ENCODE data around the gene SULT1B1.

SULT1B1 gene

GRCh38 chr4:69748173-69748572 is 12.2 kb downstream of the SULT1B1 start:
- no peaks in the 10 kb centered on the region for H3K36me3 ChIP-seq (ENCODE audit: control insufficient read depth, low read depth, low read length)
- H3K4me1 ChIP-seq (ENCODE audit: control insufficient read depth, low read depth, low read length), result no peaks in the 10 kb centered on the region
- H3K9ac ChIP-seq (ENCODE audit: low read length), result no peak overlapping the region
- no peaks in the 10 kb centered on the region for H3K9me3 ChIP-seq (ENCODE audit: control insufficient read depth, low read depth, low read length)
- H3K27me3 ChIP-seq (ENCODE audit: control insufficient read depth, insufficient read depth, low read length), result no peaks in the 10 kb centered on the region
- no peak overlapping the region for H3K4me3 ChIP-seq (ENCODE audit: low read length)
- H3K27ac ChIP-seq (ENCODE audit: low read length), result no peak overlapping the region

- Histone ChIP-seq H3K9me3 (ENCODE audit: control insufficient read depth, low read depth, low read length) (no peaks in the 10 kb centered on the region), H3K4me1 (ENCODE audit: control insufficient read depth, low read depth, low read length) (no peaks in the 10 kb centered on the region), H3K9ac (ENCODE audit: low read length) (no peak overlapping the region), H3K36me3 (ENCODE audit: control insufficient read depth, low read depth, low read length) (no peaks in the 10 kb centered on the region), H3K27me3 (ENCODE audit: control insufficient read depth, insufficient read depth, low read length) (no peaks in the 10 kb centered on the region), H3K4me3 (ENCODE audit: low read length) (no peak overlapping the region), H3K27ac (ENCODE audit: low read length) (no peak overlapping the region)
These were observed 16.3 kb downstream of the SULT1B1 start for GRCh38 chr4:69744157-69744478.

DNA sequence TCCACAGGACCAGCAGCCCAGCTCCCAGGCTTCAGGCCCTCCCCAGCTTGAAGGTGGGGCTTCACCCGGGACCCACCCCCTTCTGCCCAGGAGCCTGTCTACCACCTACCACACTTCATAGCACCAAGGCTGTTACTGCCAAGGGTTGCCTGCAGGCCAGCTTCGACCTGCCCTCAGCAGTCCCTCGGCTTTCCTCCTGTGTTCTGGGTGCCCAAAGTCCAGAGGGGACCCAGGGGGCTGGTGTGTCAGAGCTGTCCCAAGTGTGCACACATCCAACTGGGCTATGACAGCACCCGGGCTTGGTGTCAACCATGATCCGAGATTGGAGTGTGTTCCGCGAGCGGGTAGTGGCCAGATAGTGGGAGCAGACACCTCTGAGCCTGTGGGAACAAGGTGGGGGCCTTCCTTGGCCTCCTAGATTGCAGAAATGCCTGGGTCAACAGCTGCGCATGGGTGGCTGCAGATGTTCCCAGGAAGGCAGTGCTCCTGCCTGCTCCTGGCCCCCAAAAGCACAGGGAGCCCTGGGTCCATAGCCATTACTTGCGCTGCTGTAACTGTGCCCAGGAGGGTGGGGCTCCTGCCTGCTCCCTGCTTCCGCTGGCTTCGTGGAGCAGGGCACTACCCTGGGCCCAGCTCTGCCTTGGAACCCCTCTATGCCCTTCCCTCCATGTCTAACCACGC is 16.8 kb downstream of the SULT1B1 start:
- H3K9me3 ChIP-seq (ENCODE audit: control insufficient read depth, low read depth, low read length), result no peaks in the 10 kb centered on the region
- no peaks in the 10 kb centered on the region for H3K4me1 ChIP-seq (ENCODE audit: control insufficient read depth, low read depth, low read length)
- H3K27ac ChIP-seq (ENCODE audit: low read length), result no peak overlapping the region
- no peak overlapping the region for H3K9ac ChIP-seq (ENCODE audit: low read length)
- no peaks in the 10 kb centered on the region for H3K36me3 ChIP-seq (ENCODE audit: control insufficient read depth, low read depth, low read length)
- H3K4me3 ChIP-seq (ENCODE audit: low read length), result no peak overlapping the region
- H3K27me3 ChIP-seq (ENCODE audit: control insufficient read depth, insufficient read depth, low read length), result no peaks in the 10 kb centered on the region

DNA sequence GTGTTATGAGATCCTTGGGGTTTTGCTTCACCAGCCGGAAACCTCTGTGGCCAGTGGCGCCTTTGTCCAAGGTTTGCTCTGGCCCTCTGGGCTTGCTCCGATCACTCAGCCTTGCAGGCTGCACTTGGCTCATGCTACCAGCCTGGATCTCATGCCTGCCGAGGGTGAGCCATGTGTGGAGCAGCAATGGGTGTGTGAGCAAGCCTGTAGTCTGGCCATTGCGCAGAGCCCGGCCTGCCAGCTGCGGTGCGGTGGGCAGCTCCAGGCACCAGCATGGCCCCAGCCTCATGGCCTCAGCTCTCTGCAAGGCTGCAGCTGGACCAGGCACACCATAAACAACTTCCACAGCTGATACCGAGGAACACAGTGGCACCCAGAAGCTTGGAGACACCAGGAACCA is 17.8 kb downstream of the SULT1B1 start:
- no peak overlapping the region for H3K4me3 ChIP-seq (ENCODE audit: low read length)
- no peak overlapping the region for H3K27ac ChIP-seq (ENCODE audit: low read length)
- H3K4me1 ChIP-seq (ENCODE audit: control insufficient read depth, low read depth, low read length), result no peaks in the 10 kb centered on the region
- H3K9ac ChIP-seq (ENCODE audit: low read length), result no peak overlapping the region
- no peaks in the 10 kb centered on the region for H3K36me3 ChIP-seq (ENCODE audit: control insufficient read depth, low read depth, low read length)
- no peaks in the 10 kb centered on the region for H3K9me3 ChIP-seq (ENCODE audit: control insufficient read depth, low read depth, low read length)
- H3K27me3 ChIP-seq (ENCODE audit: control insufficient read depth, insufficient read depth, low read length), result no peaks in the 10 kb centered on the region

GRCh38 chr4:69738872-69739271 is 21.5 kb downstream of the SULT1B1 start:
- H3K9me3 ChIP-seq (ENCODE audit: control insufficient read depth, low read depth, low read length), result no peaks in the 10 kb centered on the region
- H3K4me3 ChIP-seq (ENCODE audit: low read length), result no peak overlapping the region
- no peak overlapping the region for H3K27ac ChIP-seq (ENCODE audit: low read length)
- H3K36me3 ChIP-seq (ENCODE audit: control insufficient read depth, low read depth, low read length), result no peaks in the 10 kb centered on the region
- no peaks in the 10 kb centered on the region for H3K4me1 ChIP-seq (ENCODE audit: control insufficient read depth, low read depth, low read length)
- no peak overlapping the region for H3K9ac ChIP-seq (ENCODE audit: low read length)
- H3K27me3 ChIP-seq (ENCODE audit: control insufficient read depth, insufficient read depth, low read length), result no peaks in the 10 kb centered on the region

- no peak overlapping the region for H3K27ac ChIP-seq (ENCODE audit: low read length)
- no peaks in the 10 kb centered on the region for H3K27me3 ChIP-seq (ENCODE audit: control insufficient read depth, insufficient read depth, low read length)
- H3K9me3 ChIP-seq (ENCODE audit: control insufficient read depth, low read depth, low read length), result no peaks in the 10 kb centered on the region
- no peaks in the 10 kb centered on the region for H3K4me1 ChIP-seq (ENCODE audit: control insufficient read depth, low read depth, low read length)
- H3K4me3 ChIP-seq (ENCODE audit: low read length), result no peak overlapping the region
- no peak overlapping the region for H3K9ac ChIP-seq (ENCODE audit: low read length)
- H3K36me3 ChIP-seq (ENCODE audit: control insufficient read depth, low read depth, low read length), result no peaks in the 10 kb centered on the region
These were observed 25.3 kb downstream of the SULT1B1 start for GRCh38 chr4:69735119-69735518.

GRCh38 chr4:69731847-69732246 is 28.6 kb downstream of the SULT1B1 start:
- H3K4me1 ChIP-seq (ENCODE audit: control insufficient read depth, low read depth, low read length), result no peaks in the 10 kb centered on the region
- H3K27ac ChIP-seq (ENCODE audit: low read length), result no peak overlapping the region
- H3K4me3 ChIP-seq (ENCODE audit: low read length), result no peak overlapping the region
- H3K36me3 ChIP-seq (ENCODE audit: control insufficient read depth, low read depth, low read length), result no peaks in the 10 kb centered on the region
- H3K9ac ChIP-seq (ENCODE audit: low read length), result no peak overlapping the region
- H3K27me3 ChIP-seq (ENCODE audit: control insufficient read depth, insufficient read depth, low read length), result no peaks in the 10 kb centered on the region
- H3K9me3 ChIP-seq (ENCODE audit: control insufficient read depth, low read depth, low read length), result no peaks in the 10 kb centered on the region

DNA sequence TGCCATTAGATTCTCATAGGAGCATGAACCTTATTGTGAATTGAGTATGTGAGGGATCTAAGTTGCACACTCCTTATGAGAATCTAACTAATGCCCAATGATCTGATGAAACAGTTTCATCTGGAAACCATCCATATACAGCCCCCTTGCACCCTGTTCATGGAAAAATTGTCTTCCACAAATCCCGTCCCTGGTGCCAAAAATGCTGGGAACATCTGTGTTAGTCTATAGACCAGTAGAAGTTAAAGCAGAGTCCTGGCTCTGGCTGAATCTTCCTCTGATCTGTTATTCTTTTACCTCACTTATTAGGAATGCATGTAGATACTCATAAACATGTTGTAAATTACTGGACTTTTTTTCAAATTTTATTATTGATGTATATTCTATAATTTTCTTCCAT is 29.2 kb downstream of the SULT1B1 start:
- Histone ChIP-seq H3K36me3 (ENCODE audit: control insufficient read depth, low read depth, low read length) (no peaks in the 10 kb centered on the region), H3K27me3 (ENCODE audit: control insufficient read depth, insufficient read depth, low read length) (no peaks in the 10 kb centered on the region), H3K9me3 (ENCODE audit: control insufficient read depth, low read depth, low read length) (no peaks in the 10 kb centered on the region), H3K9ac (ENCODE audit: low read length) (no peak overlapping the region), H3K4me1 (ENCODE audit: control insufficient read depth, low read depth, low read length) (peaks cover 3% of the 10 kb centered on the region), H3K27ac (ENCODE audit: low read length) (no peak overlapping the region), H3K4me3 (ENCODE audit: low read length) (no peak overlapping the region)

GRCh38 chr4:69730002-69730401 is 30.4 kb downstream of the SULT1B1 start:
- Histone ChIP-seq H3K9me3 (ENCODE audit: control insufficient read depth, low read depth, low read length) (no peaks in the 10 kb centered on the region), H3K27me3 (ENCODE audit: control insufficient read depth, insufficient read depth, low read length) (no peaks in the 10 kb centered on the region), H3K4me3 (ENCODE audit: low read length) (no peak overlapping the region), H3K36me3 (ENCODE audit: control insufficient read depth, low read depth, low read length) (no peaks in the 10 kb centered on the region), H3K9ac (ENCODE audit: low read length) (no peak overlapping the region), H3K27ac (ENCODE audit: low read length) (no peak overlapping the region), H3K4me1 (ENCODE audit: control insufficient read depth, low read depth, low read length) (peaks cover 5% of the 10 kb centered on the region)

GRCh38 chr4:69727926-69728325 is 32.5 kb downstream of the SULT1B1 start:
- Histone ChIP-seq H3K4me1 (ENCODE audit: control insufficient read depth, low read depth, low read length) (peaks cover 5% of the 10 kb centered on the region), H3K27me3 (ENCODE audit: control insufficient read depth, insufficient read depth, low read length) (no peaks in the 10 kb centered on the region), H3K9me3 (ENCODE audit: control insufficient read depth, low read depth, low read length) (no peaks in the 10 kb centered on the region), H3K36me3 (ENCODE audit: control insufficient read depth, low read depth, low read length) (no peaks in the 10 kb centered on the region), H3K9ac (ENCODE audit: low read length) (no peak overlapping the region), H3K27ac (ENCODE audit: low read length) (no peak overlapping the region), H3K4me3 (ENCODE audit: low read length) (no peak overlapping the region)

DNA sequence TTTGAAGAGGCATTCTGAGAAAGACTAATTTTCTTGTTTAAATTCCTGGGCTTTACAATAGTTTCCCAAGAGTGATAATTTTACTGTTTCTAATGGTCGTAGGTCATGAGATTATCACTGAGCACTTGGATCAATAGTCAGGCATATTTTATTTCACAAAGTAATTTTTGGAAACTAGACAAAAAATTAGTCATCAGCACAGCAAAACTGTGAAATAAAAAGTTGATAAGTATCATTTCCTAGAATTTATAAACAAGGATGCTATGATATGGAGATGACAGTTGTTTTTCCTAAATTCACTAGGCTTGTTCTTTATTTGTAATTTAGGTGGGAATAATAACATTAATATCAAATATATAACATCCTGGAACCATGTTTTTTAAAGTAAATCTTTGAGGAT is 33.0 kb downstream of the SULT1B1 start:
- Histone ChIP-seq H3K27ac (ENCODE audit: low read length) (no peak overlapping the region), H3K4me3 (ENCODE audit: low read length) (no peak overlapping the region), H3K9me3 (ENCODE audit: control insufficient read depth, low read depth, low read length) (no peaks in the 10 kb centered on the region), H3K9ac (ENCODE audit: low read length) (no peak overlapping the region), H3K36me3 (ENCODE audit: control insufficient read depth, low read depth, low read length) (no peaks in the 10 kb centered on the region), H3K4me1 (ENCODE audit: control insufficient read depth, low read depth, low read length) (peaks cover 5% of the 10 kb centered on the region), H3K27me3 (ENCODE audit: control insufficient read depth, insufficient read depth, low read length) (no peaks in the 10 kb centered on the region)

- H3K9ac ChIP-seq (ENCODE audit: low read length), result no peak overlapping the region
- no peak overlapping the region for H3K27ac ChIP-seq (ENCODE audit: low read length)
- no peaks in the 10 kb centered on the region for H3K9me3 ChIP-seq (ENCODE audit: control insufficient read depth, low read depth, low read length)
- no peaks in the 10 kb centered on the region for H3K27me3 ChIP-seq (ENCODE audit: control insufficient read depth, insufficient read depth, low read length)
- no peaks in the 10 kb centered on the region for H3K36me3 ChIP-seq (ENCODE audit: control insufficient read depth, low read depth, low read length)
- no peak overlapping the region for H3K4me3 ChIP-seq (ENCODE audit: low read length)
- peaks cover 5% of the 10 kb centered on the region for H3K4me1 ChIP-seq (ENCODE audit: control insufficient read depth, low read depth, low read length)
These were observed 33.4 kb downstream of the SULT1B1 start for GRCh38 chr4:69726971-69727370.

Measured in iPS-18a (cell line).